Cerebellar cortex (tissue), 1 donor: ENCODE results near the gene SLCO2A1.

Experiments used
- DNase-seq: peaks from one replicate; pipeline ENCODE4 v3.0.0-alpha.2; 2015; ENCODE audit warnings: low spot score

Gene SLCO2A1

GRCh38 chr3:133933097-133934024 lies 96.4 kb downstream of the SLCO2A1 start:
- DNase-seq = no peak

GRCh38 chr3:133932009-133932408 lies 97.7 kb downstream of the SLCO2A1 start:
- DNase-seq = no peak

DNA sequence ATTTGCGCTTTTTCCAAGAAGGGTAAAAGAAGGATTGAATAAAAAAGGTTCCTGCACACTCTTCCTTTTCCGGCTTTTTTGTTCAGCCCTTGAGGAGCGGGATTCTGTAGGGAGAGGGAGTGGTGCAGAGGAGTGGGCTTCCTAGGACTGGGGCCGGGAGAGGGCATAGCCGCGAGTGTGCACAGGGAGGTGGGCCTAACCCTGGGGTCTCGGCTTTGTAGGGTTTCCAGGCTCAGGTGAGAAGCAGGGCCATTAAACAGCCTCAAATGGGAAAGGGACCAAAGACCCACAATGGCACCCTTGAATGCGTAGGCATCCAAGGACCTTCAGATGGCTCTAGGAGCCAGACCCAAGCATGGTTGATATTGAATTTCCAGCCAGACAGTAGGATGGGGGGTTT lies 98.6 kb downstream of the SLCO2A1 start:
- DNase-seq = no peak

DNA sequence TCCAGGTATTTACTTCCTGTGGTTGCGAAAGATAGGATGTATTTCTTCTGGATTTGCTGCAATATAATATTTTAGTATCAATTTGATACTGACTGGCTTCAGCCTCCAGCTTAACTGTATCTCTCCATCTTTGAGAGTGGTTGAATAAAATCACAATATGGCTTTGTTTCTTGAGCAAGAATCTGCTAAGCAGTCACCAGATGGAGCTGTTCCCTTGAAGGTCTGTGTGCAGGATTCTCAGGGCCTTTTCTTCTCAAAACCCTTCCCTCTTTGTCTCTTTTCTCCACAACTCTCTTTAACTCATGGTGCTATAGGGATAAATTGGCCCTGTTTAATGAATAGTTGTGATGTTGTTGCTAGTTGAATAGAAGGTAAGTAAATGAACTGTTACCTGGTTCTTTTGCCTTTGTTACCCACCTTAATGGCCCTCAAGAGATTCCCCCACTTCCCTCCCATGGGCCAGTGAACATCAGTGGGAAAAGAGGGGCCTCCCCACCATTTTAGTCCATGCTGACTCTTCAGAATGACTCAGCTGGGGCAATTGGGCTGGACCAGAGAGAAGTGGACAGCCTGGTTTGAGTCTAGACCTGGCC lies 99.3 kb downstream of the SLCO2A1 start:
- peak; percentile 78 for DNase-seq

DNA sequence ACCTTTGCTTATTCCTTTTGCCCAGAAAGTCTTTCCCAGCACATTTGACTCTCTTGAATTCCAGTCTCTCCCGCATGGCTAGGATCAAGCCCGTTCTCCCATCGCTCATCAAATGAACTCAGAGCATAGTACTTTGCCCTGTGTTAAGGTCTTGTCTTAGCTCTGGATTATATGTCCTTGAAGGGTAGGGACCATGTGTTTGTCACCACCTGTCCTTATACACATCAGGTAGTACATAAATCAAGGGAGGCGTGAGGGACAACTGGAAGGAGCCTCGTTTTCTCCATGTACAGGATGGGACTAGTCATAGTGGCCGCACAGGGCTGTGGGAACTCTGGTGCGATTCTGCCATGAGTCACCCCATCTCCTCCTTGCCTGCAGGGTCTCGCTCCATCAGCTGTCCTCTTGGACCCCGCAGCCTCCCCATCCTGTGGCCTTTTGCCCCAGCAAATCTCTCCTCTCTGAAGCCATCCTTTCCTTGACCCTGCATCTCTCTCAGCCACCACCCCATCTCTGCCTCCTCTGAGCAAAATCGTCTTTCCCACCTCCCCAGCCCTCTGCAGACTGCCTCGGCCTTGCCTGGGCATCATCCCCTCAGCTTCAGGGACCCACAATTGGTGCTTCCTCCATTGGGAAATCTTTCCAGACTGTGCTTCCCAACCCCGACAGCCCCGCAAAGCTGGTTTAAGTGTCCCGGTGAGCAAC lies 100.7 kb downstream of the SLCO2A1 start:
- DNase-seq = no peak

- no peak for DNase-seq
These were observed 101.4 kb downstream of the SLCO2A1 start for GRCh38 chr3:133928136-133928893.

- no peak for DNase-seq
These were observed 102.1 kb downstream of the SLCO2A1 start for GRCh38 chr3:133927540-133928066.

GRCh38 chr3:133926736-133927539 lies 102.8 kb downstream of the SLCO2A1 start:
- DNase-seq = no peak

GRCh38 chr3:133925960-133926735 lies 103.6 kb downstream of the SLCO2A1 start:
- DNase-seq = no peak

- no peak for DNase-seq
These were observed 105.7 kb downstream of the SLCO2A1 start for GRCh38 chr3:133924041-133924440.

DNA sequence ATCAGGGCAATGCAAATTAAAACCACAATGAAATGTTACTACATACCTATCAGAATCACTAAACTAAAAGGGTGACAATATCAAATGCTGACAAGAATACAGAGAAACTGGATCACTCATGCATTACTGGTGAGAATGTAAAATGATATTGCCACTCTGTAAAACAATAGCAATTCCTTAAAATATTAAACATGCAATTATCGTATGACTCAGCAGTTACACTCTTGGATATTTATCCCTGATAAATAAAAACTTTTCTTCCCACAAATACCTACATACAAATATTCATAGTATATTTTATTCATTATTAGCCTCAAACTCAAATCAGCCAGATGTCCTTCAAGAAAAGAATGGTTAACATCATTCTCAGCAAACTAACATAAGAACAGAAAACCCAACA lies 108.1 kb downstream of the SLCO2A1 start:
- no peak for DNase-seq

GRCh38 chr3:133917144-133917543 lies 112.6 kb downstream of the SLCO2A1 start:
- DNase-seq = no peak

GRCh38 chr3:133915685-133916658 lies 113.8 kb downstream of the SLCO2A1 start:
- DNase-seq = no peak

GRCh38 chr3:133914839-133915600 lies 114.7 kb downstream of the SLCO2A1 start:
- DNase-seq = no peak

GRCh38 chr3:133910422-133910821 lies 119.3 kb downstream of the SLCO2A1 start:
- DNase-seq = peak; percentile 15

DNA sequence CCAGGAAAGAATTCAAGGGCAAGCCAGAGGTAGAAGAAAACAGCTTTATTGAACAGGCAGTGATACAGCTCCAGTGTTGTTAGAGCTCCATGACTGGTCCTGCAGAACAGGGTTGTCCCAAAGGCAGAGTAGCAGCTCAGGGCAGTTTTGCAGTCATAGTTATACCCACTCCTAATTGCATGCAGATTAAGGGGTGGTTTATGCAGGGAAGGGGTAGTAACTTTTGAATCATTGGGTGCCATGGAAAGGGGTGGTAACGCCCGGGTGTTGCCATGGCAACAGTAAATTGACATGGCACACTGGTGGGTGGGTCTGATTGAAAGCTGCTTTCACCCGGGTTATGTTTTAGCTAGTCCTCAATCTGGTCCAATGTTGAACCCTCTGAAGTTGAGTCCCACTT lies 124.3 kb downstream of the SLCO2A1 start:
- DNase-seq = no peak

DNA sequence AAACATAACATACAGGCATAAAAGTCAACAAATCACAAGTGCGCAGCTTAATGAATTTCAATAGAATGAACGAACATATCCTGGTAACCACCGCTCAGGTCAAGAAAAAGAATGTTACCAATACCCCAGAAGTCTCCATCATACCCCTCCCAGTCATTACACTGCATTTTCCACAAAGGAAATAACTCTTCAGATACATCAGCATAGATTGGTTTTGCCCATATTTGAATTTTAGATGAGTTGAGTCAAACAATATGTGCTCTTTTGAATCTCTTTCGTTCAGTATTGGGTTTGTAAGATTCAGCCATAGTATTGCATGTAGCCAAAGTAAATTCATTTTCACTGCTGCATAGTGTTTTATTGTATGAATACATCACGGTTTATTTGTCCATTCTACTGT lies 127.9 kb downstream of the SLCO2A1 start:
- DNase-seq = no peak

DNA sequence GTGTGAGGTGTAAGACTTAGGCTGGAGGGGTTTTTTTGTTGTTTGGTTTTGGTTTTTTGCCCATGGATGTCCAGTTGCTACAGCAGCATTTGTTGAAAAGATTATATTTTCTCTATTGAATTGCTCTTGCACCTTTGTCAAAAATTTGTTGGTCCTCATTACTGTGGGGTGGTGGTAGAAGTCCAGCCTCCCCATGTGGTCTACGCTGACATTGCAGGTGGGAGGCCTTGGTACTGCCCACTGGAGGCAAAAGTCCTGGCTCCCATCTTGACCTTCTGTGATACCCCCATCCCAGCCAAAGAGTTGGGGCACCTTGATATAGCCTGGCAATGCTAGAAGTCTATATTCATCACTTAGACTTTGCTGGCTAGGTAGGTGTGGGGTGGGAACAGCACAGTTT lies 128.6 kb downstream of the SLCO2A1 start:
- no peak for DNase-seq
